H9 (cell line): ENCODE results near the gene TEX26. TPM values are rescaled to one million over a fixed set of nuclear protein-coding genes. Genes with fewer than 3 reads are reported as not detected.

ENCODE experiments used
- DNase-seq: peaks from one replicate; pipeline ENCODE4 v3.0.0-alpha.2; 2017
- H2AFZ ChIP-seq: one replicate; pipeline ENCODE4 v1.6.1; 2013; ENCODE audit warnings: mild to moderate bottlenecking, low read length, control low read depth, moderate library complexity
- H2AK5ac ChIP-seq: 2 replicates; pipeline ENCODE4 v1.6.1; 2013; ENCODE audit warnings: low read length, control low read depth, mixed read lengths; ENCODE audit not compliant: insufficient read length
- H2BK120ac ChIP-seq: one replicate; pipeline ENCODE4 v1.6.1; 2013; ENCODE audit warnings: low read depth, mild to moderate bottlenecking, low read length, control low read depth, inconsistent platforms; ENCODE audit not compliant: poor library complexity, severe bottlenecking
- H2BK12ac ChIP-seq: 2 replicates; pipeline ENCODE4 v1.6.1; 2013; ENCODE audit warnings: low read length, control low read depth, mixed read lengths, low read depth; ENCODE audit not compliant: insufficient read length
- H2BK15ac ChIP-seq: 2 replicates; pipeline ENCODE4 v1.6.1; 2013; ENCODE audit warnings: low read depth, low read length, control low read depth
- H2BK20ac ChIP-seq: one replicate; pipeline ENCODE4 v1.6.1; 2013; ENCODE audit warnings: low read depth, mild to moderate bottlenecking, low read length, control low read depth, inconsistent platforms; ENCODE audit not compliant: poor library complexity, severe bottlenecking
- H2BK5ac ChIP-seq: 2 replicates; pipeline ENCODE4 v1.6.1; 2013; ENCODE audit warnings: low read length, control low read depth, mixed read lengths; ENCODE audit not compliant: insufficient read length
- H3K14ac ChIP-seq: 2 replicates; pipeline ENCODE4 v1.6.1; 2013; ENCODE audit warnings: low read length, control low read depth; ENCODE audit not compliant: insufficient read depth
- H3K18ac ChIP-seq: 2 replicates; pipeline ENCODE4 v1.6.1; 2013; ENCODE audit warnings: low read depth, mild to moderate bottlenecking, mixed read lengths, low read length, control low read depth; ENCODE audit not compliant: insufficient read length
- H3K23ac ChIP-seq: 2 replicates; pipeline ENCODE4 v1.6.1; 2013; ENCODE audit warnings: low read length, control low read depth, mixed read lengths, low read depth; ENCODE audit not compliant: insufficient read length
- H3K23me2 ChIP-seq: 2 replicates; pipeline ENCODE4 v1.6.1; 2013; ENCODE audit warnings: low read depth, mild to moderate bottlenecking, mixed read lengths, low read length, control low read depth; ENCODE audit not compliant: insufficient read length, poor library complexity, severe bottlenecking
- H3K27ac ChIP-seq: 2 replicates; pipeline ENCODE4 v1.5.1; 2013; ENCODE audit warnings: low read length, control low read depth, mixed read lengths, low read depth; ENCODE audit not compliant: insufficient read length
- H3K27me3 ChIP-seq: 2 replicates; pipeline ENCODE4 v1.6.1; 2013; ENCODE audit warnings: low read length, control low read depth, inconsistent platforms; ENCODE audit not compliant: insufficient read depth
- H3K4ac ChIP-seq: 2 replicates; pipeline ENCODE4 v1.6.1; 2013; ENCODE audit warnings: low read depth, mild to moderate bottlenecking, control low read depth, inconsistent platforms, low read length, moderate library complexity
- H3K4me1 ChIP-seq: 2 replicates; pipeline ENCODE4 v1.6.1; 2013; ENCODE audit warnings: low read length, control low read depth, inconsistent platforms; ENCODE audit not compliant: insufficient read depth
- H3K4me2 ChIP-seq: 2 replicates; pipeline ENCODE4 v1.6.1; 2013; ENCODE audit warnings: low read length, control low read depth, mixed read lengths; ENCODE audit not compliant: insufficient read length, insufficient read depth
- H3K56ac ChIP-seq: 2 replicates; pipeline ENCODE4 v1.6.1; 2013; ENCODE audit warnings: low read depth, mild to moderate bottlenecking, mixed read lengths, low read length, control low read depth; ENCODE audit not compliant: insufficient read length
- H3K79me1 ChIP-seq: 2 replicates; pipeline ENCODE4 v1.6.1; 2013; ENCODE audit warnings: low read depth, mild to moderate bottlenecking, moderate library complexity, low read length, control low read depth, inconsistent platforms; ENCODE audit not compliant: insufficient read depth, poor library complexity, severe bottlenecking
- H3K79me2 ChIP-seq: 2 replicates; pipeline ENCODE4 v1.6.1; 2013; ENCODE audit warnings: low read length, control low read depth, inconsistent platforms; ENCODE audit not compliant: insufficient read depth
- H3K9ac ChIP-seq: 2 replicates; pipeline ENCODE4 v1.6.1; 2013; ENCODE audit warnings: low read length, control low read depth, mixed read lengths; ENCODE audit not compliant: insufficient read length; ENCODE audit errors: extremely low read depth
- H3K9me3 ChIP-seq: one replicate; pipeline ENCODE4 v1.6.1; 2013; ENCODE audit warnings: low read depth, low read length, inconsistent platforms; ENCODE audit not compliant: control insufficient read depth
- H3T11ph ChIP-seq: one replicate; pipeline ENCODE4 v1.6.1; 2013; ENCODE audit warnings: mild to moderate bottlenecking, low read length, control low read depth, inconsistent platforms
- H4K20me1 ChIP-seq: one replicate; pipeline ENCODE4 v1.6.1; 2013; ENCODE audit not compliant: control insufficient read depth, insufficient read length, insufficient read depth
- H4K5ac ChIP-seq: 2 replicates; pipeline ENCODE4 v1.6.1; 2013; ENCODE audit warnings: low read depth, mild to moderate bottlenecking, mixed read lengths, low read length, control low read depth; ENCODE audit not compliant: insufficient read length
- H4K8ac ChIP-seq: replicated peaks from 2 replicates; pipeline ENCODE4 v1.6.1; 2013; ENCODE audit warnings: low read length, control low read depth, mixed read lengths, low read depth; ENCODE audit not compliant: insufficient read length
- H4K91ac ChIP-seq: 2 replicates; pipeline ENCODE4 v1.6.1; 2013; ENCODE audit warnings: low read depth, mild to moderate bottlenecking, moderate library complexity, mixed read lengths, low read length, control low read depth; ENCODE audit not compliant: insufficient read length
- H3K27ac Mint-ChIP-seq, 3 experiments: 2 replicates in 2 of 3; 3 replicates in 1 of 3; pipeline ENCODE4 v1.8.0; 2020 to 2021; ENCODE audit warnings: mixed read lengths in 3 of 3, mild to moderate bottlenecking in 1 of 3, moderate library complexity in 1 of 3
- H3K27me3 Mint-ChIP-seq: 2 replicates; pipeline ENCODE4 v1.8.0; 2021; ENCODE audit warnings: low read depth, mild to moderate bottlenecking, moderate library complexity, mixed read lengths
- H3K36me3 Mint-ChIP-seq, 3 experiments: 2 replicates in 2 of 3; 3 replicates in 1 of 3; pipeline ENCODE4 v1.8.0; 2020 to 2021; ENCODE audit warnings: low read depth in 3 of 3, mixed read lengths in 3 of 3; ENCODE audit not compliant: insufficient read depth in 1 of 3
- H3K4me1 Mint-ChIP-seq, 2 experiments: 2 replicates each; pipeline ENCODE4 v1.8.0; 2020; ENCODE audit warnings: mixed read lengths in 2 of 2
- H3K4me3 Mint-ChIP-seq, 2 experiments: 2 replicates in 1 of 2; 3 replicates in 1 of 2; pipeline ENCODE4 v1.8.0; 2020 to 2021; ENCODE audit warnings: mild to moderate bottlenecking in 2 of 2, mixed read lengths in 2 of 2, moderate library complexity in 1 of 2
- H3K9me3 Mint-ChIP-seq, 2 experiments: 2 replicates in 1 of 2; 3 replicates in 1 of 2; pipeline ENCODE4 v1.8.0; 2020; ENCODE audit warnings: mild to moderate bottlenecking in 2 of 2, mixed read lengths in 2 of 2, moderate library complexity in 1 of 2
- CTCF ChIP-seq: fragments of 200-600 bp; sonication (generic); conservative IDR thresholded peaks from 3 replicates; pipeline ENCODE4 v1.8.0; 2021; ENCODE audit warnings: antibody characterized with exemption, mild to moderate bottlenecking
- WGBS: extraction: QIAGEN DNeasy Blood & Tissue Kit; methylation state at CpG from one replicate; pipeline ENCODE4 v1.1.7; 2013; ENCODE audit warnings: missing lambda C conversion rate, low lambda C conversion rate, mixed read lengths; ENCODE audit not compliant: insufficient read length; ENCODE audit errors: extremely low coverage; 5-methylcytosine and 5-hydroxymethylcytosine counted together
- total RNA-seq: library from RNA; stranded (reverse); gene quantifications from 2 replicates; pipeline ENCODE4 v1.2.1, GENCODE V29; 2021

Gene TEX26
- total RNA-seq, 1 experiment from 2014 or later, result not detected

- H3K9ac ChIP-seq, result no peak overlapping the region
- H3K79me2 ChIP-seq, result no peaks in the 10 kb centered on the region
- Mint-ChIP-seq H3K4me3 (no peak overlapping the region), H3K9me3 (no peaks in the 10 kb centered on the region), H3K36me3 (no peaks in the 10 kb centered on the region), H3K27me3 (no peaks in the 10 kb centered on the region), H3K4me1 (peaks cover 8 to 13% of the 10 kb centered on the region in 2 experiments), H3K27ac (no peak overlapping the region)
- no CpG with 5 or more reads among the region's 1 CpG for WGBS
- H3K4me2 ChIP-seq, result no peak overlapping the region
- H3K27me3 ChIP-seq, result no peaks in the 10 kb centered on the region
- H3K4me1 ChIP-seq, result no peaks in the 10 kb centered on the region
- no peak overlapping the region for H2BK15ac ChIP-seq
- no peaks in the 10 kb centered on the region for H3K79me1 ChIP-seq
- no peak overlapping the region for H2BK5ac ChIP-seq
- no peak overlapping the region for H3K23ac ChIP-seq
- H4K91ac ChIP-seq, result no peak overlapping the region
- no peak overlapping the region for H2BK120ac ChIP-seq
- no peak for DNase-seq
- no peak overlapping the region for H2AFZ ChIP-seq
- H4K8ac ChIP-seq, result no peak overlapping the region
- no peak overlapping the region for H4K5ac ChIP-seq
- no peak overlapping the region for H2BK12ac ChIP-seq
- no peak for TF ChIP-seq CTCF
- H4K20me1 ChIP-seq, result no peaks in the 10 kb centered on the region
- H2AK5ac ChIP-seq, result no peak overlapping the region
- H3K9me3 ChIP-seq, result no peaks in the 10 kb centered on the region
- H3K27ac ChIP-seq, result no peak overlapping the region
- no peak overlapping the region for H3T11ph ChIP-seq
- no peak overlapping the region for H3K4ac ChIP-seq
- no peak overlapping the region for H3K14ac ChIP-seq
- no peaks in the 10 kb centered on the region for H3K23me2 ChIP-seq
- H3K56ac ChIP-seq, result no peak overlapping the region
- H3K18ac ChIP-seq, result no peak overlapping the region
- H2BK20ac ChIP-seq, result no peak overlapping the region
These were observed 7.0 kb upstream of the TEX26 start for GRCh38 chr13:30925429-30925828.
